Measurements from ENCODE around the gene SLC43A2.
"Not testable (repeated sequence)": the region's sequence is repeated elsewhere in the genome, so short reads cannot be mapped to it uniquely, and the experiment has no call there.

Gene SLC43A2

GRCh38 chr17:1532836-1533602 is 95.6 kb downstream of the SLC43A2 start:
- peak in 1 of 4 experiments; percentile 11 for DNase-seq

GRCh38 chr17:1529863-1530262 is 98.8 kb downstream of the SLC43A2 start:
- no peak for DNase-seq

- DNase-seq: not testable (repeated sequence)
Measured at GRCh38 chr17:1526876-1527275, 101.8 kb downstream of the SLC43A2 start.

DNA sequence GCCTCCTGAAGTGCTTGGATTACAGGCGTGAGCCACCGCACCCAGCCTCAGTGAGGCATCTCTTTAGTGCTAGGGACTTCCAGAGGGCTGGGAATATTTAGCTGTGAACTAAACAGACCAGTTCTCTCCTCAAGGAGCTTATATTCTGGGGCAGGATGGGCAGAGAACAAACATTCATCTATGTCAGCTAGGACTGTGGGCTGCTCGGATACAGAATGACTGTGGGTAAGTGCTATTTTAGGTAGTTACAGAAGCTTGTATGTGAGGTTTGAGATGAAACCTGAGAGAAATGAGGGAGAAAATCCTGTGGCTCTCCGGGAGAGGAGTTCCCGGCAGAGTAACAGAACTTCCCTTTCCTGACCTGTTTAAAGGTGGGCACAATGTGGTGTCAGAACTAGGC is 106.0 kb downstream of the SLC43A2 start:
- DNase-seq: no peak

- no peak for DNase-seq
Measured at GRCh38 chr17:1521086-1521640, 107.5 kb downstream of the SLC43A2 start.

GRCh38 chr17:1519678-1520077 is 109.0 kb downstream of the SLC43A2 start:
- no peak for DNase-seq

All from activated CD4-positive, CD25-positive, alpha-beta regulatory T cell (primary cell).